Measurements from ENCODE around the gene PTRH1.

Gene PTRH1

DNA sequence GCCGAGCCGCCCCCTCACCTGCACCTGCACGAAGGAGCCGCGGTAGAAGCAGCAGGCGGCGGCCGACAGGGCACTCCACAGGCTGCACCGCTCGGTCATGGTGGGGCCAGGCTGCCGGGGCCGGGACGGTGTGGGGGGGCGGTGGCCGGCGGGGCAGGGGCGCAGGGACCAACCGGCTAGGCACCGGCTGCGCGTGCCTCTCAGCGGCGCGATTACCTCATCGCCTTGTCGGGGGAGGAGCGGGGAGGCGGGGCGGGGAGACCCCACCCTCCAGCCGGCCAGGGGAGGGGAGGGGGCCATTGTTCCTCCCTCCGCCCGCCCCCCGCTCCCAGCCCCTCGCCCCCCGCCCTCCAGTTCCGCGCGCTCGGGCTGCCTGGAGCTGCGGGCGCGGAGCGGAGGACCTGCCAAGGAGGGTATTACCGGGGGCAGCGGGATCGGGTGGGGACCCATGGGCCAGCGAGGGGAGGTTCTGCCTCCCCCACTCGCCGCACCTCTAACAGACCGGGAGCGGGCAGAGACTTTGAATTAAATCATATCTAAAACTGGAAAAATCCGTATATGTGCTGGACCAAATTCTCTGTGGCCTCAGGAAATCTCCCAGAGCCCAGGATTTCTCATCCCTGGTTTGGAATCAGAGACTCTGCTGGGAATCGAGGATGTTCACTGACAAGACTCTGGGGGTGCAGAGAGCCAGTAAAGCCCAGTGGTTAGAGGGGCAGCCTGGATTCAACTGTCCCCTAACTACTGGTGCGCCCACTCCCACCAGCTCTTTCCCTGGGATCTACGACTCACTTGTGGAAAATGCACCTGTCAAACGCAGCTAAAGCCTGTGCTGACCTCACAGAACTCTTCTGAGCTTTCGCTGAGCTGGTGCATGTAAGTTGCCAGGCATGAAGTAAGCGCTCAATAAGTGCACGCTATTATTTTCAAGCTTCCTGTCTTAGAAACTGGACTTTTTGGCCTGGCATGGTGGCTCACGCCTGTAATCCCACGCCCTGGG lies 39.9 kb upstream of the PTRH1 start:
- Histone ChIP-seq H3K27ac (replicated peaks) (no peak overlapping the region), H3K27me3 (ENCODE audit: insufficient read depth, poor library complexity, severe bottlenecking) (no peaks in the 10 kb centered on the region), H3K4me3 (replicated peaks; ENCODE audit: insufficient read depth, low read length) (no peak overlapping the region)
- no peak for TF ChIP-seq GABPA (IDR thresholded peaks at IDR 0.05; ENCODE audit: low read depth)
- TF ChIP-seq SPI1 (IDR thresholded peaks at IDR 0.05; ENCODE audit: borderline replicate concordance, low read depth): no peak
- TF ChIP-seq POLR2AphosphoS5 (IDR thresholded peaks at IDR 0.05; ENCODE audit: low read depth): no peak
- TF ChIP-seq, protein P1, sequence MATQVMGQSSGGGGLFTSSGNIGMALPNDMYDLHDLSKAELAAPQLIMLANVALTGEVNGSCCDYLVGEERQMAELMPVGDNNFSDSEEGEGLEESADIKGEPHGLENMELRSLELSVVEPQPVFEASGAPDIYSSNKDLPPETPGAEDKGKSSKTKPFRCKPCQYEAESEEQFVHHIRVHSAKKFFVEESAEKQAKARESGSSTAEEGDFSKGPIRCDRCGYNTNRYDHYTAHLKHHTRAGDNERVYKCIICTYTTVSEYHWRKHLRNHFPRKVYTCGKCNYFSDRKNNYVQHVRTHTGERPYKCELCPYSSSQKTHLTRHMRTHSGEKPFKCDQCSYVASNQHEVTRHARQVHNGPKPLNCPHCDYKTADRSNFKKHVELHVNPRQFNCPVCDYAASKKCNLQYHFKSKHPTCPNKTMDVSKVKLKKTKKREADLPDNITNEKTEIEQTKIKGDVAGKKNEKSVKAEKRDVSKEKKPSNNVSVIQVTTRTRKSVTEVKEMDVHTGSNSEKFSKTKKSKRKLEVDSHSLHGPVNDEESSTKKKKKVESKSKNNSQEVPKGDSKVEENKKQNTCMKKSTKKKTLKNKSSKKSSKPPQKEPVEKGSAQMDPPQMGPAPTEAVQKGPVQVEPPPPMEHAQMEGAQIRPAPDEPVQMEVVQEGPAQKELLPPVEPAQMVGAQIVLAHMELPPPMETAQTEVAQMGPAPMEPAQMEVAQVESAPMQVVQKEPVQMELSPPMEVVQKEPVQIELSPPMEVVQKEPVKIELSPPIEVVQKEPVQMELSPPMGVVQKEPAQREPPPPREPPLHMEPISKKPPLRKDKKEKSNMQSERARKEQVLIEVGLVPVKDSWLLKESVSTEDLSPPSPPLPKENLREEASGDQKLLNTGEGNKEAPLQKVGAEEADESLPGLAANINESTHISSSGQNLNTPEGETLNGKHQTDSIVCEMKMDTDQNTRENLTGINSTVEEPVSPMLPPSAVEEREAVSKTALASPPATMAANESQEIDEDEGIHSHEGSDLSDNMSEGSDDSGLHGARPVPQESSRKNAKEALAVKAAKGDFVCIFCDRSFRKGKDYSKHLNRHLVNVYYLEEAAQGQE (IDR thresholded peaks at IDR 0.05; ENCODE audit: insufficient replicate concordance, low read depth): no peak
- TF ChIP-seq, protein P2, sequence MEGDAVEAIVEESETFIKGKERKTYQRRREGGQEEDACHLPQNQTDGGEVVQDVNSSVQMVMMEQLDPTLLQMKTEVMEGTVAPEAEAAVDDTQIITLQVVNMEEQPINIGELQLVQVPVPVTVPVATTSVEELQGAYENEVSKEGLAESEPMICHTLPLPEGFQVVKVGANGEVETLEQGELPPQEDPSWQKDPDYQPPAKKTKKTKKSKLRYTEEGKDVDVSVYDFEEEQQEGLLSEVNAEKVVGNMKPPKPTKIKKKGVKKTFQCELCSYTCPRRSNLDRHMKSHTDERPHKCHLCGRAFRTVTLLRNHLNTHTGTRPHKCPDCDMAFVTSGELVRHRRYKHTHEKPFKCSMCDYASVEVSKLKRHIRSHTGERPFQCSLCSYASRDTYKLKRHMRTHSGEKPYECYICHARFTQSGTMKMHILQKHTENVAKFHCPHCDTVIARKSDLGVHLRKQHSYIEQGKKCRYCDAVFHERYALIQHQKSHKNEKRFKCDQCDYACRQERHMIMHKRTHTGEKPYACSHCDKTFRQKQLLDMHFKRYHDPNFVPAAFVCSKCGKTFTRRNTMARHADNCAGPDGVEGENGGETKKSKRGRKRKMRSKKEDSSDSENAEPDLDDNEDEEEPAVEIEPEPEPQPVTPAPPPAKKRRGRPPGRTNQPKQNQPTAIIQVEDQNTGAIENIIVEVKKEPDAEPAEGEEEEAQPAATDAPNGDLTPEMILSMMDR (IDR thresholded peaks at IDR 0.05; ENCODE audit: insufficient read depth, low read length): no peak
- DNase-seq (ENCODE audit: low read depth in 1 of 2, low spot score in 1 of 2): no peak

DNA sequence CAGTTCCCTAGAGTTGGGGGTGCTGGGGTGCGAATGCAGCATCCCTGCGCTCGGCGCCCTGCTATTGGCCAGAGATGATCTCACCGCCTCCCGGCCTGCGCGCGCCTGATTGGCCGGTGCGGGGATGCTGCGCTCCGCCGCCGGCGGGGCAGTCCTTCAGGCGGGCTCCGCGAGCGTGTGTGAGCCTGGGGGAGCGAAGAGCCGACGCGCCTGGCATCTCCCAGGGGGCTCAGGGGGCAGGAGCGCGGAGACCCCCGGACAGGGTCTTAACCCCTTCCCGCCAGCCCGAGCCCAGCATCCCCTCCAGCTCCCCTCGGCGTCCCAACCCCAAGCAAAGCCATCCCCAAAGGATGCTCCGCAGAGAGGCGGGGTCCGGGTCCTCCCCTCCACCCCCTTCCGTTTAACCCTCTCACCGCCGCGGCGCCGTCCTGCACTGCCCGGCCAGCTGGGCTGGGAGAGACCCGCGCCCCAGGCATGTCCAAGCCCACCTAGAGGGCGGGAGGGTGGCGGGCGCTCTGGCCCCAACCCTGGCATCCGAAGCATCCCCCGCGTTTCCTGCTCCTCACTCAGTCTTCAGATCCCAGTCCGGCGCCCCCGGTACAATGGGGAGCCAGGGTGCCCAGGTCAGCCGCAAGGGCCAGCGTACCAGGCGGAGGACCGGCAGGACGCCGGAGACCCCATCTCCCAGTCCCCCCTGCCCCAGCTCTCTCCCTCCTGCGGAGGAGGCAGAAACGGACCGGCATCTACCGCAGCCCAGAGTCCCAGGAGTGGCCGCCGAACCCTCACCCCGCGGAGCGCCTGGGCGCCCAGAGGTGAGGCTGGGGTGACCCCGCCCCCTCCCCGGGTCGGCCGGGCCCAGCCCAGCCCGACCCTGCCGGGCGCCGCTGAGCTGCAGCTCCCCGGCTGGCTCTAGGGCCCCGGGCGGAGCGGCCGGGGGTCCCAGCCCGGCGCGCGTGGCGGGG lies 38.9 kb upstream of the PTRH1 start:
- no peaks in the 10 kb centered on the region for H3K27me3 ChIP-seq (ENCODE audit: insufficient read depth, poor library complexity, severe bottlenecking)
- DNase-seq (ENCODE audit: low read depth in 1 of 2, low spot score in 1 of 2): no peak
- TF ChIP-seq, protein P1 (IDR thresholded peaks at IDR 0.05; ENCODE audit: insufficient replicate concordance, low read depth): no peak
- TF ChIP-seq, protein P2 (IDR thresholded peaks at IDR 0.05; ENCODE audit: insufficient read depth, low read length): no peak
- no peak for TF ChIP-seq GABPA (IDR thresholded peaks at IDR 0.05; ENCODE audit: low read depth)
- TF ChIP-seq SPI1 (IDR thresholded peaks at IDR 0.05; ENCODE audit: borderline replicate concordance, low read depth): no peak
- H3K27ac ChIP-seq (replicated peaks): no peak overlapping the region
- H3K4me3 ChIP-seq (replicated peaks; ENCODE audit: insufficient read depth, low read length): no peak overlapping the region

DNA sequence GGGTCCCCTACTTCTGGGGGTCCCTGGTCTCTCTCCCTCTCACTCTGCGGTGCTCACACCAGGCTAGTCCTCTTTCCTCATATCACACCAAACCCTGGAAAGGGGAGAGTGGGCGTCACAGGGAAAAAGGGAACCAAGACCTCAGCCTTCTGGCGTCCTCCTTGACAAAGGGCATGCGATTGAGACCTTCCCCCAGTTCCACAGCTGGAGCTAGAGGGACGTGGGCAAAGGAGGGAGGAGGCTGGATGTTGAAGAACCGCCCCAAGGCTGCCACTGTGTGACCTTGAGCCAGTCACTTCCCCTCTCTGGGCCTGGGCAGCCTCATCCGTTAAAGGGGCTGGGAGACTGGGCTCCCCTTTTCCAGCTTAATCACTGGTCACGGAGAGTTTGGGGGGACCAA lies 38.2 kb upstream of the PTRH1 start:
- TF ChIP-seq SPI1 (IDR thresholded peaks at IDR 0.05; ENCODE audit: borderline replicate concordance, low read depth): no peak
- TF ChIP-seq, protein P1 (IDR thresholded peaks at IDR 0.05; ENCODE audit: insufficient replicate concordance, low read depth): no peak
- TF ChIP-seq POLR2AphosphoS5 (IDR thresholded peaks at IDR 0.05; ENCODE audit: low read depth): no peak
- no peak for TF ChIP-seq GABPA (IDR thresholded peaks at IDR 0.05; ENCODE audit: low read depth)
- TF ChIP-seq, protein P2 (IDR thresholded peaks at IDR 0.05; ENCODE audit: insufficient read depth, low read length): no peak
- no peak overlapping the region for H3K4me3 ChIP-seq (replicated peaks; ENCODE audit: insufficient read depth, low read length)
- H3K27me3 ChIP-seq (ENCODE audit: insufficient read depth, poor library complexity, severe bottlenecking): no peaks in the 10 kb centered on the region
- DNase-seq (ENCODE audit: low read depth in 1 of 2, low spot score in 1 of 2): no peak
- H3K27ac ChIP-seq (replicated peaks): no peak overlapping the region
